Esophagus squamous epithelium (tissue), 4 donors: ENCODE measurements around the gene HOXD13.

Experiments
- POLR2A ChIP-seq, 4 donors: fragments of 450-650 bp; IDR thresholded peaks; one replicate each; pipeline ENCODE4 v1.6.1; 2017; ENCODE audit warnings: antibody characterized with exemption in 4 of 4, mild to moderate bottlenecking in 4 of 4, moderate library complexity in 3 of 4
- TF ChIP-seq, protein P1 (sequence below), 6 experiments: fragments of 450-650 bp in 4 of 6; fragments of 200-600 bp in 2 of 6; sonication (generic) in 2 of 6; IDR thresholded peaks; one replicate each; pipeline ENCODE4 v1.5.1; 2016 to 2019; ENCODE audit warnings: antibody characterized with exemption in 6 of 6, mild to moderate bottlenecking in 4 of 6, moderate library complexity in 4 of 6

DNA sequence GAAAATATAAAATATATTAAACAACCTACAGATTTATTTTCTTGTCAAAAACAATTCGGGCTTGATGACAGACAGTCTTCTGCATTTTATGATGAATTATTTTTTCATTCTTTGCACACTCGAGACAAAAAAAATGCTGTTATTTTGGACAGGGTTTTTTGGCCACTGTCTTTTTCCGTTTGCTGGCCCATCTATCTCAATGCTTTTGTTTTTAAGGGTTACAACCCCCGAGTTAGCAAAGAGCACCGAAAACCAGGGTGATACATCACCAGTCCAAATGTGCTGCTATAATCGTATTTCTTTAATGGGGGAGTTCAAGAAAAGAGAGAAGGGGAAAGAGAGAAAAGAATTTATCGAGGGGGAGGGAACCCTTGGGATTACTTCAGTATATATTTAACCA is 16.5 kb upstream of the HOXD13 start:
- TF ChIP-seq, protein P1, sequence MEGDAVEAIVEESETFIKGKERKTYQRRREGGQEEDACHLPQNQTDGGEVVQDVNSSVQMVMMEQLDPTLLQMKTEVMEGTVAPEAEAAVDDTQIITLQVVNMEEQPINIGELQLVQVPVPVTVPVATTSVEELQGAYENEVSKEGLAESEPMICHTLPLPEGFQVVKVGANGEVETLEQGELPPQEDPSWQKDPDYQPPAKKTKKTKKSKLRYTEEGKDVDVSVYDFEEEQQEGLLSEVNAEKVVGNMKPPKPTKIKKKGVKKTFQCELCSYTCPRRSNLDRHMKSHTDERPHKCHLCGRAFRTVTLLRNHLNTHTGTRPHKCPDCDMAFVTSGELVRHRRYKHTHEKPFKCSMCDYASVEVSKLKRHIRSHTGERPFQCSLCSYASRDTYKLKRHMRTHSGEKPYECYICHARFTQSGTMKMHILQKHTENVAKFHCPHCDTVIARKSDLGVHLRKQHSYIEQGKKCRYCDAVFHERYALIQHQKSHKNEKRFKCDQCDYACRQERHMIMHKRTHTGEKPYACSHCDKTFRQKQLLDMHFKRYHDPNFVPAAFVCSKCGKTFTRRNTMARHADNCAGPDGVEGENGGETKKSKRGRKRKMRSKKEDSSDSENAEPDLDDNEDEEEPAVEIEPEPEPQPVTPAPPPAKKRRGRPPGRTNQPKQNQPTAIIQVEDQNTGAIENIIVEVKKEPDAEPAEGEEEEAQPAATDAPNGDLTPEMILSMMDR (IDR thresholded peaks at IDR 0.05): no peak
- TF ChIP-seq POLR2A (IDR thresholded peaks at IDR 0.05): no peak
